ENCODE measurements around the gene COL4A1. TPM values are rescaled to one million over a fixed set of nuclear protein-coding genes. Genes with fewer than 3 reads are reported as not detected.

The COL4A1 gene
- polyA plus RNA-seq, 1 of the 3 experiments (the other 2 are of a cell fraction), result 30.3 TPM

GRCh38 chr13:110128546-110128945 lies 178.4 kb downstream of the COL4A1 start:
- H3F3A ChIP-seq (replicated peaks; ENCODE audit: insufficient read depth), result peaks cover 22% of the 10 kb centered on the region
- peaks cover 0 to 27% of the 10 kb centered on the region in 2 experiments; a peak in 3 of 4 replicates for H3K4me1 ChIP-seq (ENCODE audit: control insufficient read depth in 1 of 2, insufficient read depth in 2 of 2, low read depth in 1 of 2, low read length in 1 of 2)
- 88% methylated on average over 8 of the region's 8 CpGs for WGBS (ENCODE audit: low lambda C conversion rate)
- H2AFZ ChIP-seq (ENCODE audit: low read depth), result no peak overlapping the region
- POLR2A ChIA-PET, result no interaction called here
- H3K79me2 ChIP-seq (ENCODE audit: insufficient read depth), result no peaks in the 10 kb centered on the region
- H4K20me1 ChIP-seq (ENCODE audit: insufficient read depth), result no peaks in the 10 kb centered on the region
- H3K36me3 ChIP-seq (replicated peaks in 1 of 2; ENCODE audit: control insufficient read depth in 1 of 2, insufficient read depth in 2 of 2, low read length in 1 of 2), result no peaks in the 10 kb centered on the region
- TF ChIP-seq EZH2phosphoT487 (IDR thresholded peaks at IDR 0.05; ENCODE audit: borderline replicate concordance, low read depth), result no peak
- DNase-seq, result no peak
- no peak overlapping the region for H3K4me2 ChIP-seq
- H3K9me3 ChIP-seq, result no peaks in the 10 kb centered on the region
- no peaks in the 10 kb centered on the region for H3K27me3 ChIP-seq (ENCODE audit: insufficient read depth)
- CTCF ChIA-PET, result interaction anchor here (0.6 to 1.6 kb wide), 3 partner anchors 12 to 1168 kb away, joined by 3 to 4 read pairs (median 3); no protein-coding TSS in a partner anchor
- H3K9me2 ChIP-seq, result no peaks in the 10 kb centered on the region
- H3K4me3 ChIP-seq (ENCODE audit: low read depth in 2 of 2, low read length in 1 of 2), result no peak overlapping the region
- H3K27ac ChIP-seq (ENCODE audit: low read depth in 2 of 2, low read length in 1 of 2), result peak overlapping the region in 1 of 2 experiments; percentile 25; a peak in 1 of 4 replicates
- no peak overlapping the region for H3K9ac ChIP-seq

- POLR2A ChIA-PET, result no interaction called here
- H3K27me3 ChIP-seq (ENCODE audit: insufficient read depth), result no peaks in the 10 kb centered on the region
- no peaks in the 10 kb centered on the region for H3K9me2 ChIP-seq
- H3K4me2 ChIP-seq, result no peak overlapping the region
- CTCF ChIA-PET, result interaction anchor here (0.9 to 1.6 kb wide), 2 partner anchors 12 to 1168 kb away, joined by 3 to 4 read pairs; no protein-coding TSS in a partner anchor
- no peaks in the 10 kb centered on the region for H4K20me1 ChIP-seq (ENCODE audit: insufficient read depth)
- peaks cover 22% of the 10 kb centered on the region for H3F3A ChIP-seq (replicated peaks; ENCODE audit: insufficient read depth)
- peak overlapping the region; percentile 9; the same call in 1 of the 2 replicates for H2AFZ ChIP-seq (ENCODE audit: low read depth)
- H3K9me3 ChIP-seq, result no peaks in the 10 kb centered on the region
- no peaks in the 10 kb centered on the region for H3K36me3 ChIP-seq (replicated peaks in 1 of 2; ENCODE audit: control insufficient read depth in 1 of 2, insufficient read depth in 2 of 2, low read length in 1 of 2)
- H3K4me1 ChIP-seq (ENCODE audit: control insufficient read depth in 1 of 2, insufficient read depth in 2 of 2, low read depth in 1 of 2, low read length in 1 of 2), result peaks cover 0 to 28% of the 10 kb centered on the region in 2 experiments; a peak in 3 of 4 replicates
- WGBS (ENCODE audit: low lambda C conversion rate), result 47% methylated on average over 5 of the region's 6 CpGs
- peak overlapping the region; percentile 39 to 95; a peak in 3 of 4 replicates for H3K27ac ChIP-seq (ENCODE audit: low read depth in 2 of 2, low read length in 1 of 2)
- DNase-seq, result no peak
- no peak overlapping the region for H3K4me3 ChIP-seq (ENCODE audit: low read depth in 2 of 2, low read length in 1 of 2)
- H3K9ac ChIP-seq, result no peak overlapping the region
- H3K79me2 ChIP-seq (ENCODE audit: insufficient read depth), result no peaks in the 10 kb centered on the region
- TF ChIP-seq FOSL2 (IDR thresholded peaks at IDR 0.05; ENCODE audit: borderline replicate concordance, low read depth) (peak; percentile 35; the same call in 1 of the 2 replicates), RFX5 (IDR thresholded peaks at IDR 0.05; ENCODE audit: low read length) (no peak), TCF12 (IDR thresholded peaks at IDR 0.05) (no peak; the same call in 1 of the 2 replicates), GABPA (IDR thresholded peaks at IDR 0.05; ENCODE audit: low read depth) (no peak), EZH2phosphoT487 (IDR thresholded peaks at IDR 0.05; ENCODE audit: borderline replicate concordance, low read depth) (no peak), EP300 (IDR thresholded peaks at IDR 0.05; ENCODE audit: borderline replicate concordance in 1 of 2, low read depth in 1 of 2, low read length in 1 of 2) (no peak), REST (IDR thresholded peaks at IDR 0.05; ENCODE audit: low read depth, low read length) (no peak), USF2 (IDR thresholded peaks at IDR 0.05; ENCODE audit: borderline replicate concordance, low read depth, low read length) (no peak), TEAD4 (IDR thresholded peaks at IDR 0.05; ENCODE audit: borderline replicate concordance, insufficient read depth) (peak; percentile 36; the same call in 1 of the 2 replicates), PBX3 (IDR thresholded peaks at IDR 0.05) (no peak), CTCF (IDR thresholded peaks at IDR 0.05) (no peak), IRF3 (IDR thresholded peaks at IDR 0.05; ENCODE audit: low read depth, low read length) (no peak), USF1 (IDR thresholded peaks at IDR 0.05; ENCODE audit: borderline replicate concordance, low read depth) (no peak), GATA2 (CRISPR knock-in tag; IDR thresholded peaks at IDR 0.05) (no peak), JUND (IDR thresholded peaks at IDR 0.05) (peak; percentile 31), CHD2 (IDR thresholded peaks at IDR 0.05; ENCODE audit: low read length, partially characterized antibody) (no peak)
Observed at GRCh38 chr13:110127986-110128511, 178.9 kb downstream of the COL4A1 start.
